Measurements from ENCODE around the gene BUD31. TPM values are rescaled to one million over a fixed set of nuclear protein-coding genes. Genes with fewer than 3 reads are reported as not detected.

BUD31 gene
- total and polyA plus RNA-seq, 9 of the 15 experiments (the other 6 are each of a cell fraction or from before 2014, with no cell fraction given) = 105 to 342 (median 247) TPM

- TF ChIP-seq ZBTB40 (IDR thresholded peaks at IDR 0.05) (peak; percentile 13; the same call in 1 of the 2 replicates), ZBTB40 (CRISPR knock-in tag; IDR thresholded peaks at IDR 0.05) (no peak), ZC3H11A (IDR thresholded peaks at IDR 0.05; ENCODE audit: low read depth, low read length) (no peak), CBX8 (IDR thresholded peaks at IDR 0.05; ENCODE audit: borderline replicate concordance, extremely low read depth, low read depth, low read length, poor library complexity, severe bottlenecking) (no peak), ETV1 (tag; conservative IDR thresholded peaks at IDR 0.05; ENCODE audit: low read depth) (0 out of 2 replicates have a peak, but pooled peaks have one; percentile 25), ZFX (CRISPR knock-in tag; IDR thresholded peaks at IDR 0.05) (no peak), MXI1 (IDR thresholded peaks at IDR 0.05; ENCODE audit: low read depth, low read length) (no peak), PKNOX1 (IDR thresholded peaks at IDR 0.05) (no peak)
- TF ChIP-seq, protein P1, sequence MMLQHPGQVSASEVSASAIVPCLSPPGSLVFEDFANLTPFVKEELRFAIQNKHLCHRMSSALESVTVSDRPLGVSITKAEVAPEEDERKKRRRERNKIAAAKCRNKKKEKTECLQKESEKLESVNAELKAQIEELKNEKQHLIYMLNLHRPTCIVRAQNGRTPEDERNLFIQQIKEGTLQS (IDR thresholded peaks at IDR 0.05) = 0 out of 2 replicates have a peak, but pooled peaks have one; percentile 26
- TF ChIP-seq, protein P1 (CRISPR knock-in tag; conservative IDR thresholded peaks at IDR 0.05) = no peak
- TF ChIP-seq, protein P2, sequence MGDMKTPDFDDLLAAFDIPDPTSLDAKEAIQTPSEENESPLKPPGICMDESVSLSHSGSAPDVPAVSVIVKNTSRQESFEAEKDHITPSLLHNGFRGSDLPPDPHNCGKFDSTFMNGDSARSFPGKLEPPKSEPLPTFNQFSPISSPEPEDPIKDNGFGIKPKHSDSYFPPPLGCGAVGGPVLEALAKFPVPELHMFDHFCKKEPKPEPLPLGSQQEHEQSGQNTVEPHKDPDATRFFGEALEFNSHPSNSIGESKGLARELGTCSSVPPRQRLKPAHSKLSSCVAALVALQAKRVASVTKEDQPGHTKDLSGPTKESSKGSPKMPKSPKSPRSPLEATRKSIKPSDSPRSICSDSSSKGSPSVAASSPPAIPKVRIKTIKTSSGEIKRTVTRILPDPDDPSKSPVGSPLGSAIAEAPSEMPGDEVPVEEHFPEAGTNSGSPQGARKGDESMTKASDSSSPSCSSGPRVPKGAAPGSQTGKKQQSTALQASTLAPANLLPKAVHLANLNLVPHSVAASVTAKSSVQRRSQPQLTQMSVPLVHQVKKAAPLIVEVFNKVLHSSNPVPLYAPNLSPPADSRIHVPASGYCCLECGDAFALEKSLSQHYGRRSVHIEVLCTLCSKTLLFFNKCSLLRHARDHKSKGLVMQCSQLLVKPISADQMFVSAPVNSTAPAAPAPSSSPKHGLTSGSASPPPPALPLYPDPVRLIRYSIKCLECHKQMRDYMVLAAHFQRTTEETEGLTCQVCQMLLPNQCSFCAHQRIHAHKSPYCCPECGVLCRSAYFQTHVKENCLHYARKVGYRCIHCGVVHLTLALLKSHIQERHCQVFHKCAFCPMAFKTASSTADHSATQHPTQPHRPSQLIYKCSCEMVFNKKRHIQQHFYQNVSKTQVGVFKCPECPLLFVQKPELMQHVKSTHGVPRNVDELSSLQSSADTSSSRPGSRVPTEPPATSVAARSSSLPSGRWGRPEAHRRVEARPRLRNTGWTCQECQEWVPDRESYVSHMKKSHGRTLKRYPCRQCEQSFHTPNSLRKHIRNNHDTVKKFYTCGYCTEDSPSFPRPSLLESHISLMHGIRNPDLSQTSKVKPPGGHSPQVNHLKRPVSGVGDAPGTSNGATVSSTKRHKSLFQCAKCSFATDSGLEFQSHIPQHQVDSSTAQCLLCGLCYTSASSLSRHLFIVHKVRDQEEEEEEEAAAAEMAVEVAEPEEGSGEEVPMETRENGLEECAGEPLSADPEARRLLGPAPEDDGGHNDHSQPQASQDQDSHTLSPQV (IDR thresholded peaks at IDR 0.05) = peak; percentile 32; the same call in 1 of the 2 replicates
These were observed 29.7 kb upstream of the BUD31 start (continued) for GRCh38 chr7:99379043-99379577.
